IMR-90 (cell line): ENCODE data around the gene CTBP2.

ENCODE experiments used
- CEBPB ChIP-seq: IDR thresholded peaks from 2 replicates; pipeline ENCODE4 v1.6.1; 2012; ENCODE audit warnings: low read depth, low read length, improper control_type of control experiment
- CTCF ChIP-seq: conservative IDR thresholded peaks from 2 replicates; pipeline ENCODE4 v1.5.1; 2012; ENCODE audit warnings: mild to moderate bottlenecking, low read depth, low read length, improper control_type of control experiment
- FOS ChIP-seq: fragments of 150-350 bp; IDR thresholded peaks from 2 replicates; pipeline ENCODE4 v1.6.1; 2016; ENCODE audit warnings: low read depth, low read length
- MXI1 ChIP-seq: IDR thresholded peaks from 2 replicates; pipeline ENCODE4 v1.6.1; 2012; ENCODE audit warnings: low read depth, mild to moderate bottlenecking, low read length, moderate library complexity, borderline replicate concordance
- POLR2A ChIP-seq: IDR thresholded peaks from 2 replicates; pipeline ENCODE4 v1.6.1; 2012; ENCODE audit warnings: mild to moderate bottlenecking, low read depth, low read length
- RCOR1 ChIP-seq: IDR thresholded peaks from 2 replicates; pipeline ENCODE4 v1.6.1; 2012; ENCODE audit warnings: mild to moderate bottlenecking, low read length, improper control_type of control experiment; ENCODE audit not compliant: insufficient replicate concordance
- RFX5 ChIP-seq: IDR thresholded peaks from 2 replicates; pipeline ENCODE4 v1.8.0; 2012; ENCODE audit warnings: low read depth, mild to moderate bottlenecking, low read length, moderate library complexity
- SMC3 ChIP-seq: fragments of 150-350 bp; IDR thresholded peaks from 2 replicates; pipeline ENCODE4 v1.6.1; 2016; ENCODE audit warnings: low read depth, mild to moderate bottlenecking, antibody characterized with exemption, low read length, moderate library complexity

GRCh38 chr10:125004571-125005311, 155.6 kb downstream of the CTBP2 start:
- TF ChIP-seq CTCF (no peak), CEBPB (no peak), POLR2A (no peak), FOS (no peak), RCOR1 (no peak), MXI1 (no peak), RFX5 (no peak), SMC3 (no peak)
